ENCODE measurements around the gene COL6A3. TPM values are rescaled to one million over a fixed set of nuclear protein-coding genes. Genes with fewer than 3 reads are reported as not detected.

Gene COL6A3
- total RNA-seq, 1 donor from 2014 or later, result 645 TPM

- peaks cover 54% of the 10 kb centered on the region for H3K4me1 Mint-ChIP-seq
- DNase-seq (ENCODE audit: low spot score in 2 of 2, unreplicated experiment in 2 of 2), result no peak
- H3K4me3 Mint-ChIP-seq, result no peak overlapping the region
- H3K27me3 Mint-ChIP-seq (ENCODE audit: low read depth), result no peaks in the 10 kb centered on the region
- peaks cover 1% of the 10 kb centered on the region for H3K36me3 Mint-ChIP-seq
- no peaks in the 10 kb centered on the region for H3K9me3 Mint-ChIP-seq
- no peak for TF ChIP-seq CTCF (IDR thresholded peaks at IDR 0.05; ENCODE audit: unreplicated experiment)
- H3K27ac Mint-ChIP-seq, result peak overlapping the region; percentile 85
Measured at GRCh38 chr2:237316339-237316738, 97.6 kb downstream of the COL6A3 start.

- H3K4me3 Mint-ChIP-seq, result no peak overlapping the region
Measured at GRCh38 chr2:237315829-237316225, 98.1 kb downstream of the COL6A3 start.

DNA sequence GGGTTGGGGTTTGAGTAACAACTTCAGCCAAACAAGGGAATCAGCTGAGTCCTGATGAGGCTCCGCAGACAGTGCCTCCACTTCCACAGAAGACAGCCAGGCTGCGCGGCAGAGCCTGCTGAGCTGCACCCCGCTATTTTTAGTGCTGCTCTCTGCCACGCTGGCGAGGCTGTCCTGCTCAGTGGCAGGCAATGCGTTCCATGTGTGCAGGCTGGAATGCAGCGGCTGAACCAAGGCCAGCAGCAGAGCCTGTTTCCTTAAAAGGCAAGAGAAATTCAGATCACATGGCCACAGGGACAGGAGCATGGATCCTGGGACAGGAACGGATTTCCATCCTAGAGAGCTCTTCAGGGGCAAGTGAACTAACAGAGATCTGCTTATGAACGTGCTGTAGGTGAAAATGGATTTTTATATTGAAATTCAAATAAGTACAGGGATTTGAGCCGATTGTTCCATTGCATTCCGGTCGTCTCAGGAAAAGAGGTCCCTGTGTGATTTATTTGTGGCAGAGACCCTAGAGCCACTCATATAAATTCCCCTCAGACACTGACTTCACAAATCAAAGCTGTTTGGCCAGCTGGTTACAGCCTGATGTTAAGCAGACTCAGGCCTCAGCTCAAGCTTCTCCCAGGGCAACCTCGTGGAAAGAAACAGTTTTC, 98.7 kb downstream of the COL6A3 start:
- H3K9me3 Mint-ChIP-seq, result no peaks in the 10 kb centered on the region
- DNase-seq (ENCODE audit: low spot score in 2 of 2, unreplicated experiment in 2 of 2), result peak; percentile 54 to 79
- H3K27me3 Mint-ChIP-seq (ENCODE audit: low read depth), result no peaks in the 10 kb centered on the region
- no peak overlapping the region for H3K4me3 Mint-ChIP-seq
- peak overlapping the region; percentile 97 for H3K27ac Mint-ChIP-seq
- H3K4me1 Mint-ChIP-seq, result peaks cover 52% of the 10 kb centered on the region
- no peak for TF ChIP-seq CTCF (IDR thresholded peaks at IDR 0.05; ENCODE audit: unreplicated experiment)
- no peaks in the 10 kb centered on the region for H3K36me3 Mint-ChIP-seq

More at GRCh38 chr2:237315829-237316225, 98.1 kb downstream of the COL6A3 start:
- Mint-ChIP-seq H3K4me1 (peaks cover 52% of the 10 kb centered on the region), H3K36me3 (no peaks in the 10 kb centered on the region), H3K27ac (peak overlapping the region; percentile 97), H3K9me3 (no peaks in the 10 kb centered on the region), H3K27me3 (ENCODE audit: low read depth) (no peaks in the 10 kb centered on the region)
- DNase-seq (ENCODE audit: low spot score in 2 of 2, unreplicated experiment in 2 of 2), result no peak
- TF ChIP-seq CTCF (IDR thresholded peaks at IDR 0.05; ENCODE audit: unreplicated experiment), result no peak

- no peak for TF ChIP-seq CTCF (IDR thresholded peaks at IDR 0.05; ENCODE audit: unreplicated experiment)
- DNase-seq (ENCODE audit: low spot score in 2 of 2, unreplicated experiment in 2 of 2), result no peak
- H3K27me3 Mint-ChIP-seq (ENCODE audit: low read depth), result no peaks in the 10 kb centered on the region
- no peaks in the 10 kb centered on the region for H3K36me3 Mint-ChIP-seq
- H3K4me1 Mint-ChIP-seq, result peaks cover 50% of the 10 kb centered on the region
- H3K4me3 Mint-ChIP-seq, result no peak overlapping the region
- no peaks in the 10 kb centered on the region for H3K9me3 Mint-ChIP-seq
- H3K27ac Mint-ChIP-seq, result peak overlapping the region; percentile 97
Measured at GRCh38 chr2:237314681-237315080, 99.3 kb downstream of the COL6A3 start.

- DNase-seq (ENCODE audit: low spot score in 2 of 2, unreplicated experiment in 2 of 2), result no peak
- peak overlapping the region; percentile 97 for H3K27ac Mint-ChIP-seq
- TF ChIP-seq CTCF (IDR thresholded peaks at IDR 0.05; ENCODE audit: unreplicated experiment), result no peak
- peaks cover under 1% of the 10 kb centered on the region for H3K9me3 Mint-ChIP-seq
- peaks cover 53% of the 10 kb centered on the region for H3K4me1 Mint-ChIP-seq
- no peak overlapping the region for H3K4me3 Mint-ChIP-seq
- no peaks in the 10 kb centered on the region for H3K36me3 Mint-ChIP-seq
- no peaks in the 10 kb centered on the region for H3K27me3 Mint-ChIP-seq (ENCODE audit: low read depth)
Measured at GRCh38 chr2:237314198-237314597, 99.8 kb downstream of the COL6A3 start.
